ENCODE data around the gene CTSK.

- TF ChIP-seq POLR2A (IDR thresholded peaks at IDR 0.05) (no peak), CTCF (IDR thresholded peaks at IDR 0.05 in 4 of 5, conservative IDR thresholded peaks at IDR 0.05 in 1 of 5) (no peak)
Measured at GRCh38 chr1:150764617-150765101, 43.4 kb downstream of the CTSK start.

All from gastrocnemius medialis (tissue), 4 donors.